Colonic mucosa (tissue), 4 donors: ENCODE measurements around the gene DENND2D. TPM values are rescaled to one million over a fixed set of nuclear protein-coding genes. Genes with fewer than 3 reads are reported as not detected.

ENCODE experiments used
- DNase-seq: peaks from one replicate; pipeline ENCODE4 v3.0.0-alpha.2; 2020
- H3K27ac ChIP-seq: fragments of 200-600 bp; one replicate; pipeline ENCODE4 v1.8.0; 2021
- H3K27me3 ChIP-seq: fragments of 200-600 bp; one replicate; pipeline ENCODE4 v1.8.0; 2021
- H3K36me3 ChIP-seq: fragments of 200-600 bp; one replicate; pipeline ENCODE4 v1.8.0; 2021
- H3K4me1 ChIP-seq: fragments of 200-600 bp; one replicate; pipeline ENCODE4 v1.8.0; 2021; ENCODE audit warnings: mild to moderate bottlenecking
- H3K4me3 ChIP-seq: fragments of 200-600 bp; one replicate; pipeline ENCODE4 v1.8.0; 2021
- H3K9ac ChIP-seq, 2 donors: one replicate each; pipeline ENCODE4 v1.7.0; 2013; ENCODE audit warnings: control low read depth in 2 of 2, low read depth in 2 of 2, low read length in 2 of 2
- H3K9me3 ChIP-seq: fragments of 200-600 bp; one replicate; pipeline ENCODE4 v1.8.0; 2021
- CTCF ChIP-seq: fragments of 200-600 bp; IDR thresholded peaks from one replicate; pipeline ENCODE4 v1.8.0; 2022; ENCODE audit warnings: antibody characterized with exemption, mild to moderate bottlenecking
- intact Hi-C: fragments of 100-400 bp; cut with DNase I; formaldehyde crosslinking; loops from one replicate; pipeline ENCODE4 v1.14.1; 2022
- total RNA-seq, 2 donors: library from RNA; stranded (reverse); fragmentation: NEBNext Ultra II Directional in 1 of 2; extraction: Animal tissue kit (Norgen Biotek cat#: 25700) in 1 of 2; gene quantifications; one replicate each; pipeline ENCODE4 v1.2.1, GENCODE V29; 2021
- donor health status: healthy.
- donor health status: DM: no; HTN: no; CAD: no.
- donor health status: DM: no; HTN: no; CAD: no.

The DENND2D gene
- total RNA-seq, 2 donors from 2014 or later = 51.0 to 65.2 TPM

GRCh38 chr1:111164151-111164550 lies 36.3 kb downstream of the DENND2D start:
- no peaks in the 10 kb centered on the region for H3K4me1 ChIP-seq
- intact Hi-C loops = no loop called here
- no peak for DNase-seq
- no peaks in the 10 kb centered on the region for H3K27me3 ChIP-seq
- no peak for TF ChIP-seq CTCF
- H3K9ac ChIP-seq = no peak overlapping the region
- no peak overlapping the region for H3K4me3 ChIP-seq
- no peak overlapping the region for H3K27ac ChIP-seq
- H3K9me3 ChIP-seq = no peaks in the 10 kb centered on the region
- H3K36me3 ChIP-seq = no peaks in the 10 kb centered on the region

- Histone ChIP-seq H3K27ac (no peak overlapping the region), H3K4me1 (no peaks in the 10 kb centered on the region), H3K27me3 (no peaks in the 10 kb centered on the region), H3K9me3 (no peaks in the 10 kb centered on the region), H3K9ac (no peak overlapping the region), H3K4me3 (no peak overlapping the region), H3K36me3 (no peaks in the 10 kb centered on the region)
- TF ChIP-seq CTCF = no peak
- intact Hi-C loops = no loop called here
- no peak for DNase-seq
Observed at GRCh38 chr1:111163363-111163762, 37.1 kb downstream of the DENND2D start.

GRCh38 chr1:111162488-111162880 lies 38.0 kb downstream of the DENND2D start:
- Histone ChIP-seq H3K4me3 (no peak overlapping the region), H3K27ac (no peak overlapping the region), H3K9ac (no peak overlapping the region), H3K27me3 (no peaks in the 10 kb centered on the region), H3K36me3 (no peaks in the 10 kb centered on the region), H3K9me3 (no peaks in the 10 kb centered on the region), H3K4me1 (no peaks in the 10 kb centered on the region)
- no peak for TF ChIP-seq CTCF
- DNase-seq = no peak
- intact Hi-C loops = no loop called here

GRCh38 chr1:111161843-111162487 lies 38.5 kb downstream of the DENND2D start:
- TF ChIP-seq CTCF = no peak
- H3K36me3 ChIP-seq = no peaks in the 10 kb centered on the region
- intact Hi-C loops = no loop called here

GRCh38 chr1:111157431-111157830 lies 43.0 kb downstream of the DENND2D start:
- no peak for DNase-seq
- Histone ChIP-seq H3K4me1 (no peaks in the 10 kb centered on the region), H3K27me3 (no peaks in the 10 kb centered on the region), H3K36me3 (no peaks in the 10 kb centered on the region), H3K4me3 (no peak overlapping the region), H3K9me3 (no peaks in the 10 kb centered on the region), H3K9ac (no peak overlapping the region), H3K27ac (no peak overlapping the region)
- intact Hi-C loops = no loop called here
- TF ChIP-seq CTCF = no peak

More at GRCh38 chr1:111161843-111162487, 38.5 kb downstream of the DENND2D start:
- DNase-seq = no peak
- Histone ChIP-seq H3K4me3 (no peak overlapping the region), H3K9ac (no peak overlapping the region), H3K27ac (no peak overlapping the region), H3K27me3 (no peaks in the 10 kb centered on the region), H3K9me3 (no peaks in the 10 kb centered on the region), H3K4me1 (no peaks in the 10 kb centered on the region)
